ENCODE results near the gene TK2. TPM values are rescaled to one million over a fixed set of nuclear protein-coding genes. Genes with fewer than 3 reads are reported as not detected.

The TK2 gene
- total RNA-seq, 1 experiment from 2014 or later: 19.6 TPM

DNA sequence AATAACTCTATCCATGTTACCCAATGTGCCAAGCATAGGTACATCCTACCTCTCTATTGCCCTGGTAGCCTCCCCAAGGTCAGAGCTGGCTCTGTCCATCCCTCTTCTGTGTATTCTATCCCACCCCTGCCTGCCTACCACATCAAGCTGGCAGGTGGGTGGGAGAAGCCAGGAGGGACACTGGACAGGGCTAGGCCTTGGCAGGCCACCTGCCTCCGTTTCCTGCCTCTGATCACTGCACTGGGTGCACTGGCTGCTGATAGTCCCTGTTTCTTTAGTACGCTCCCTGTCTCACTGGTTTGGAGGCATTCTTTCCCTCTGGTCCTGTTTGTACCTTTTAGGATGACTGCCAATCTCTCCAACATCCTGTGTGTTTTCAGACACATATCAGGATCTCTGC, 12.7 kb downstream of the TK2 start:
- Histone ChIP-seq H3K4me3 (no peak overlapping the region), H3K9me3 (no peaks in the 10 kb centered on the region), H3K27me3 (no peaks in the 10 kb centered on the region), H3K36me3 (no peaks in the 10 kb centered on the region)
- no peak for DNase-seq

GRCh38 chr16:66536525-66536924, 13.4 kb downstream of the TK2 start:
- Histone ChIP-seq H3K4me3 (no peak overlapping the region), H3K36me3 (no peaks in the 10 kb centered on the region), H3K9me3 (no peaks in the 10 kb centered on the region), H3K27me3 (no peaks in the 10 kb centered on the region)
- DNase-seq: no peak

GRCh38 chr16:66534376-66534799, 15.5 kb downstream of the TK2 start:
- no peak for DNase-seq
- no peaks in the 10 kb centered on the region for H3K36me3 ChIP-seq
- no peak overlapping the region for H3K4me3 ChIP-seq
- no peaks in the 10 kb centered on the region for H3K27me3 ChIP-seq
- H3K9me3 ChIP-seq: no peaks in the 10 kb centered on the region

- DNase-seq: no peak
- no peaks in the 10 kb centered on the region; the same call in 1 of the 2 replicates for H3K36me3 ChIP-seq
- H3K9me3 ChIP-seq: no peaks in the 10 kb centered on the region
- no peak overlapping the region for H3K4me3 ChIP-seq
- no peaks in the 10 kb centered on the region for H3K27me3 ChIP-seq
Observed at GRCh38 chr16:66529475-66529874, 20.4 kb downstream of the TK2 start.

DNA sequence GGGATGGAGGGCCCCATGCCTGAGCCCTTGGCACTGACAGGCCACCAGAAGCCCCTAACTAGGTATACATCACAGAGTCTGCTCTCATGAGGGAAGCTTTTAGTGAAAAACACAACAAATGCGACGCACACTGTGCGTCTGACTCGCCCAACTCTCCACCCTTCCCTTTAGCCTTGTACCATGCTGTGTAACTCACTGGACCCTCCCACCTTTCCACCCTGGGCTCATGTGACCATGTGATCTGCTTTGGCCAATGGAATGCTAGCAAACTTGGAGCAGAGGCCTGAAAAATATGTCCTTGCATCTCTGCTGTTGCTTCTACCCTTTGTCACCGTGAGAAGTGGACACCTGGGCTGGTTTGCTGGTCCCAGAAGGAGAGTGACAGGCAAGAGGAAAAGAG, 21.6 kb downstream of the TK2 start:
- H3K4me3 ChIP-seq: no peak overlapping the region
- H3K27me3 ChIP-seq: no peaks in the 10 kb centered on the region
- no peaks in the 10 kb centered on the region; the same call in 1 of the 2 replicates for H3K36me3 ChIP-seq
- DNase-seq: no peak
- no peaks in the 10 kb centered on the region for H3K9me3 ChIP-seq

GRCh38 chr16:66525396-66526180, 24.3 kb downstream of the TK2 start:
- H3K9me3 ChIP-seq: no peaks in the 10 kb centered on the region
- H3K4me3 ChIP-seq: no peak overlapping the region
- H3K27me3 ChIP-seq: no peaks in the 10 kb centered on the region
- no peak for DNase-seq
- H3K36me3 ChIP-seq: no peaks in the 10 kb centered on the region; the same call in 1 of the 2 replicates

GRCh38 chr16:66524601-66525164, 25.2 kb downstream of the TK2 start:
- DNase-seq: no peak
- Histone ChIP-seq H3K9me3 (no peaks in the 10 kb centered on the region), H3K4me3 (no peak overlapping the region), H3K27me3 (no peaks in the 10 kb centered on the region), H3K36me3 (no peaks in the 10 kb centered on the region; the same call in 1 of the 2 replicates)

DNA sequence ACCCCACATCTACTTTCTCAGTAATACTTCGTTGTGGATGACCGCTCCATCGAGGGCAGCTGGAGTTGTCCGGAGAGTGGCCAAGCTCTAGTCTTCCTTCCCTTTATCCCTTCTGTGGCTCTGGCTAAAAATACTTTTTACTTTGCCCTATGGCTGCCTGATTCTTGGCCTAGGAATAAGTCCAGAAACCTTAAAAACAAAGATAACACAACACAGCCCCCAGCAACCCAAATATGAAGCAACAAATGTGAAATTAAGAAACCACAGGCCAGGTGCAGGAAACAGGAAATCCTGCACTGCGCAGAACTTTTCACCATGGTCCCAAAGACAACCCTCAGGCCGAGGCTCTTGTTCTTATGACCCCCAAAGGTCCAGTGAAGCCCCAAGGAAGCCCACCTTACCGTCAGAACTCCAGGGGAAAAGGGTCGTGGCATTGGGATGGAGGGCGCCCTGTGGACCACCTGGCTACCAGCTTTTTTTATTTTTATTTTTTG, 26.0 kb downstream of the TK2 start:
- no peaks in the 10 kb centered on the region; the same call in 1 of the 2 replicates for H3K36me3 ChIP-seq
- no peak overlapping the region for H3K4me3 ChIP-seq
- no peak for DNase-seq
- no peaks in the 10 kb centered on the region for H3K27me3 ChIP-seq
- H3K9me3 ChIP-seq: no peaks in the 10 kb centered on the region

DNA sequence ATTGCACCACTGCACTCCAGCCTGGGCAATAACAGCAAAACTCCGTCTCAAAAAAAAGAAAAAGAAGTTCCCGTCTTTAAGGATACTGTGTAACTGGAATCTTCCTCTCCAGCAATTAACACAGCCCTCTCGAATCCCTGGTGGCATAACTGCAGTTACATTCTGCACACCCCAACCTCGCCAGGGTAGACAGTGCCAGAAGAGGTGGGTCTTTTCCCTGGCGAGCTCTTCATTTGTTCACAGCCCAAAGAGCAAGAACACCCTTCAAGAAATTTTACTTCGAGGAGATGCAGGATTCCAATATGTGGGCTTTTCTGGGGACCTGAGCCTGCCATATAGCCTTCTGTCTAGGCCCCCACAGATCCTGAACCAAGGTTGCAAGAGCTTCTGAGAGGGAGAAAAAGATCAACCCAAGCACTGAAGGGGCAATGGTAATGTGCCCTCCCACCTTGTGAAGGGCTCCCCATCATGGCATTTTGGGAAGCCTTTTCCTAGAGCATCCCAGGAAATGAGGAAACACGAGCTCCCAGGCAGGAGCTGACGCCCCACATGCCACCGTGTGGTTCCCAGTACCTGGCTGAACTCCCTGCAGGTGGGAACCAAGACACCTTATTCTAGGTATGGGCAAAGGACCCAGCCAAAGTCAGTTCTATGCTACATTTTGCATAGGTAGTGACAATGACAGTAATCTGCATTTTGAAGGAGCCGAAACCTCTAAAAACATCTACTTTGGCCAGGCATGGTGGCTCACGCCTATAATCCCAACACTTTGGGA, 26.9 kb downstream of the TK2 start:
- H3K36me3 ChIP-seq: no peaks in the 10 kb centered on the region; the same call in 1 of the 2 replicates
- no peak overlapping the region for H3K4me3 ChIP-seq
- no peaks in the 10 kb centered on the region for H3K9me3 ChIP-seq
- no peak for DNase-seq
- H3K27me3 ChIP-seq: no peaks in the 10 kb centered on the region

- DNase-seq: peak; percentile 11
- Histone ChIP-seq H3K36me3 (no peaks in the 10 kb centered on the region), H3K27me3 (no peaks in the 10 kb centered on the region), H3K4me3 (no peak overlapping the region), H3K9me3 (no peaks in the 10 kb centered on the region)
Observed at GRCh38 chr16:66521951-66522771, 27.8 kb downstream of the TK2 start.

- H3K27me3 ChIP-seq: no peaks in the 10 kb centered on the region
- H3K36me3 ChIP-seq: no peaks in the 10 kb centered on the region
- no peak for DNase-seq
- no peaks in the 10 kb centered on the region for H3K9me3 ChIP-seq
- H3K4me3 ChIP-seq: no peak overlapping the region
Observed at GRCh38 chr16:66521252-66521713, 28.6 kb downstream of the TK2 start.

DNA sequence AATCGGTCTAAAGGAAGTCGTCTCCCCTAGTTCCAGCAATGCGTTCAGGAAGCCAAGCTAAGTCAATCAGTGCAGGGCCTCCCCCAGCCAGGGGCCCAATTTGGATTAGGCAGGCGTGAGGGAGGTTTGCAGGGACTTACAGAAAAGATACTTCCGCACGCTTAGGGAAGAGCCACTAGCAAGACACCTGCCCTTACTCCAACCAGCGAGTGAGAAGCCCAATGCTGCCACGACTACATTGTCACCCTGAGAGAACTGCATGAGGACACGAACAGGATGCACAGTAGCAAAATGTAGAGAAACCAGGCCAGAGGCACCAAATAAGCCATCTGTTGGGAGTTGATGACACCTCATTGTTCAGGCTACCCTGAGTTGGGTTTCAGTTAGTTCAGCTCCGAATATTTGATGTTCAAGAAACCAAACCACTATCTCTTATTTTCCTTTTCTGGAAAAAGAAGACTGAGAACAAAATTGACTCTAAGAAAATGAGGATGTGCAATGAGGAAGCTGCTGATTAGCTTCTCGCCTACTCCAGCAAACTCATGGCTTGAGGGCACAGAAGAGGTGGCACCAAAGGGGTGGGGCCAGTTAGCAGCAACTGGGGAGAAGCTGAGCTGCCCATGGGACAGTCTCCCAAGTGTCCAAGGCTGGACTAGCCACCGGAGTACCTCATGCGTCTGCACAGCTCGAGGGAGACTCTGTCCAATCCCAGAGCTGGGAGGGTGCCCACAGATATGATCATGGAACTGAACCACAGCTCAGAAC, 29.3 kb downstream of the TK2 start:
- no peaks in the 10 kb centered on the region for H3K36me3 ChIP-seq
- H3K9me3 ChIP-seq: no peaks in the 10 kb centered on the region
- DNase-seq: no peak
- no peak overlapping the region for H3K4me3 ChIP-seq
- H3K27me3 ChIP-seq: no peaks in the 10 kb centered on the region

GRCh38 chr16:66519482-66520373, 30.2 kb downstream of the TK2 start:
- Histone ChIP-seq H3K4me3 (no peak overlapping the region), H3K36me3 (no peaks in the 10 kb centered on the region), H3K27me3 (no peaks in the 10 kb centered on the region), H3K9me3 (no peaks in the 10 kb centered on the region)
- no peak for DNase-seq

GRCh38 chr16:66517586-66518263, 32.2 kb downstream of the TK2 start:
- Histone ChIP-seq H3K36me3 (no peaks in the 10 kb centered on the region), H3K9me3 (no peaks in the 10 kb centered on the region), H3K4me3 (no peak overlapping the region), H3K27me3 (no peaks in the 10 kb centered on the region)
- no peak for DNase-seq
